Stimulated activated naive B cell treated with anti-CD40 and anti-IgM and Interleukin-4, amounts not matched to agents 10 μg/mL and 1 μg/mL and 100 μg/mL, for 72 hours (primary cell): ENCODE results near the gene BLTP2.
"Not testable (repeated sequence)": the region's sequence is repeated elsewhere in the genome, so short reads cannot be mapped to it uniquely, and the experiment has no call there.

Source experiments
- ATAC-seq, 2 donors: fragments of 150-1000 bp; cut with Tn5 transposase; replicated peaks; 2 replicates each; pipeline ENCODE4 v1.10.0; 2021; ENCODE audit warnings: moderate library complexity in 1 of 2
- DNase-seq: peaks from one replicate; pipeline ENCODE4 v3.0.0; 2021
- H3K27ac Mint-ChIP-seq: one replicate; pipeline ENCODE4 v1.8.0; 2022; ENCODE audit warnings: mild to moderate bottlenecking, mixed read lengths
- H3K27me3 Mint-ChIP-seq, 2 donors: one replicate each; pipeline ENCODE4 v1.8.0; 2022; ENCODE audit warnings: mixed read lengths in 2 of 2
- H3K36me3 Mint-ChIP-seq, 2 donors: one replicate each; pipeline ENCODE4 v1.8.0; 2022; ENCODE audit warnings: mixed read lengths in 2 of 2, mild to moderate bottlenecking in 1 of 2
- H3K4me1 Mint-ChIP-seq, 2 donors: one replicate each; pipeline ENCODE4 v1.8.0; 2022; ENCODE audit warnings: mixed read lengths in 2 of 2, mild to moderate bottlenecking in 1 of 2
- H3K4me3 Mint-ChIP-seq, 2 donors: one replicate each; pipeline ENCODE4 v1.8.0; 2022; ENCODE audit warnings: mild to moderate bottlenecking in 2 of 2, mixed read lengths in 2 of 2, moderate library complexity in 1 of 2
- H3K9me3 Mint-ChIP-seq, 2 donors: one replicate each; pipeline ENCODE4 v1.8.0; 2022; ENCODE audit warnings: mixed read lengths in 2 of 2, mild to moderate bottlenecking in 1 of 2

Gene BLTP2

DNA sequence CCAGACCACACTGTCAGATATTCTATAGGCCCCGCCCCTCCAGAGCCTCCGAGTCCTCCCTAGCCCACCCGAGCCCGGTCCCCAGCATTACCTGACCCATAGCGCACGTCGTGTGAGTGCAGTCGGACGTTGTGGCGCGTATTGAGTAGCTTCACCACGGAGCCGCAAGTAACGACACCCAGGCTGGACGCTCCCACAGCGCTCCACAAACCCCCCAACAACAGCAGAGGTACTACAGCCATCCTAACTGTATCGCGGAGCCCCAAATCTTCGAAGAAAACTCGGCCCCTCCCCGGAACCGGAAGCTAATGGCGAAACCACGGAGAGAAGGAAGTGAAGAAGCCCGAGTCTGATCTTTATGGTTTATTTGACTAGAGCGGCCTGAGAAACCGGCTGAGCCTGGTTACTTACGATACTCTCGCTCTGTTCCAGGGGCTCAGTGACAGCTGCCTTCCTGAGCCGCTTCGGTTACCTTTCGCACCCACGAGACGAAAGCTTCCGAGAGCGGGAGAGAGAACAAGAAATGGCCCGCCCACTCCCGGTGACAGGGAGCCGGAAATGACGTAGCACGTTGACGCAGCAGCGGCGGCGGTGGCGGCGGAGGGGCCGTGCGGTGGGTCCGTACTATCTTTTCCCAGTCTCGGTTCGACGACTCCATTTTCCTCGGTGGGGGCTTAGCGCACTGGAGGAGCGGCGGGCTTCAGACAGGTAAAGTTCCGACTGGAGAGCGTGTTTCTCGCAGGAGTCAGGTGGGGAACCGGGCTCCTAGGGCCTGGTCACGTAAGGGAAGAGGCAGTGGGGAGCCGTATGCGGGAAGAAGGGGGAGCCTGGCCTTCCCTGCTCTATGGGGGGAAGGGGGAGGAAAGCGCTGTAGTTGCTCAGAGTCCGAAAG is 16.9 kb upstream of the BLTP2 start, which contains the start of the genes SDF2 and SUPT6H:
SDF2 (minus strand) TSS at position 272 of the 892 bp plus-strand sequence; CDS start at position 242, 30 bp downstream.
SUPT6H (plus strand) TSS at position 571 of the 892 bp plus-strand sequence. CDS start 11,197 bp downstream, outside the sequence.
- peak within 1 kb of the TSS; percentile 99 for H3K27ac Mint-ChIP-seq
- DNase-seq = peak; percentile 86
- no peaks in the 10 kb centered on the region for H3K9me3 Mint-ChIP-seq
- H3K4me1 Mint-ChIP-seq = peaks cover 32 to 59% of the 10 kb centered on the region in 2 donors
- H3K27me3 Mint-ChIP-seq = no peaks in the 10 kb centered on the region
- H3K4me3 Mint-ChIP-seq = peak within 1 kb of the TSS; percentile 97 to 99
- peaks cover 24 to 49% of the 10 kb centered on the region in 2 donors for H3K36me3 Mint-ChIP-seq
- peak; percentile 91 to 92 for ATAC-seq

DNA sequence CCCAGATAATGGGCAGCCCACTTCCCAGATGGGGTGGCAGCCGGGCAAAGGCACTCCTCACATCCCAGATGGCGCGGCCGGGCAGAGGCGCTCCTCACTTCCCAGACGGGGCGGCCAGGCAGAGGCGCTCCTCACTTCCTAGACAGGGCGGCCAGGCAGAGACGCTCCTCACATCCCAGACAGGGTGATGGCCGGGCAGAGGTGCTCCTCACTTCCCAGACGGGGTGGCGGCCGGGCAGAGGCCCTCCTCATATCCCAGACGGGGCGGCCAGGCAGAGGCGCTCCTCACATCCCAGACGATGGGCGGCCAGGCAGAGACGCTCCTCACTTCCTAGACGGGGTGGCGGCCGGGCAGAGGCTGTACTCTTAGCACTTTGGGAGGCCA is 14.5 kb upstream of the BLTP2 start:
- Mint-ChIP-seq H3K36me3 (peaks cover 27 to 45% of the 10 kb centered on the region in 2 donors), H3K4me1 (peaks cover 26 to 53% of the 10 kb centered on the region in 2 donors), H3K4me3 (peak overlapping the region in 1 of 2 donors; percentile 14)
- H3K9me3 Mint-ChIP-seq, DNase-seq, H3K27me3 Mint-ChIP-seq, H3K27ac Mint-ChIP-seq, ATAC-seq: not testable (repeated sequence)

DNA sequence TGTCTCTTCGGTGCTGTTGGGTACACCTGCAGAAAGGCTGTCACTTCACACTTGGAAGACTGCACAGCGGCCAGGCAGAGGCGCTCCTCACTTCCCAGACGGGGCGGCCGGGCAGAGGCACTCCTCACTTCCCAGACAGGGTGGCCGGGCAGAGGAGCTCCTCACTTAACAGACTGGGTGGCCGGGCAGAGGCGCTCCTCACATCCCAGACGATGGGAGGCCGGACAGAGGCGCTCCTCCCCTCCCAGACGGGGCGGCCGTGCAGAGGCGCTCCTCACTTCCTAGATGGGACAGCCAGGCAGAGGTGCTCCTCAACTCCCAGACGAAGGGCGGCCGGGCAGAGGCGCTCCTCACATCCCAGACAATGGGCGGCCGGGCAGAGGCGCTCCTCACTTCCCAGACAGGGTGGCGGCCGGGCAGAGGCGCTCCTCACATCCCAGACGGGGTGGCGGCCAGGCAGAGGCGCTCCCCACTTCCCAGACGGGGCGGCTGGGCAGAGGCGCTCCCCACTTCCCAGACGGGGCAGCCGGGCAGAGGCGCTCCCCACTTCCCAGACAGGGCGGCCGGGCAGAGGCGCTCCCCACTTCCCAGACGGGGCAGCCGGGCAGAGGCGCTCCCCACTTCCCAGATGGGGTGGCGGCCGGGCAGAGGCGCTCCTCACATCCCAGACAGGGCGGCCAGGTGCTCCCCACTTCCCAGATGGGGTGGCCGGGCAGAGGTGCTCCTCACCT is 14.0 kb upstream of the BLTP2 start:
- not testable (repeated sequence) for H3K9me3 Mint-ChIP-seq, H3K4me3 Mint-ChIP-seq, ATAC-seq, DNase-seq, H3K27me3 Mint-ChIP-seq, H3K27ac Mint-ChIP-seq
- peaks cover 27 to 42% of the 10 kb centered on the region in 2 donors for H3K36me3 Mint-ChIP-seq
- H3K4me1 Mint-ChIP-seq = peaks cover 22 to 47% of the 10 kb centered on the region in 2 donors

DNA sequence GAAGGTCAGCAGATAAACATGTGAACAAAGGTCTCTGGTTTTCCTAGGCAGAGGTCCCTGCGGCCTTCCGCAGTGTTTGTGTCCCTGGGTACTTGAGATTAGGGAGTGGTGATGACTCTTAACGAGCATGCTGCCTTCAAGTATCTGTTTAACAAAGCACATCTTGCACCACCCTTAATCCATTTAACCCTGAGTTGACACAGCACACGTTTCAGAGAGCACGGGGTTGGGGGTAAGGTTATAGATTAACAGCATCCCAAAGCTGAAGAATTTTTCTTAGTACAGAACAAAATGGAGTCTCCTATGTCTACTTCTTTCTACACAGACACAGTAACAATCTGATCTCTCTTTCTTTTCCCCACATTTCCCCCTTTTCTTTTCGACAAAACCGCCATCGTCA is 13.4 kb upstream of the BLTP2 start:
- not testable (repeated sequence) for H3K4me3 Mint-ChIP-seq, ATAC-seq, H3K27me3 Mint-ChIP-seq, DNase-seq, H3K9me3 Mint-ChIP-seq, H3K27ac Mint-ChIP-seq
- Mint-ChIP-seq H3K36me3 (peaks cover 26 to 37% of the 10 kb centered on the region in 2 donors), H3K4me1 (peaks cover 18 to 42% of the 10 kb centered on the region in 2 donors)

DNA sequence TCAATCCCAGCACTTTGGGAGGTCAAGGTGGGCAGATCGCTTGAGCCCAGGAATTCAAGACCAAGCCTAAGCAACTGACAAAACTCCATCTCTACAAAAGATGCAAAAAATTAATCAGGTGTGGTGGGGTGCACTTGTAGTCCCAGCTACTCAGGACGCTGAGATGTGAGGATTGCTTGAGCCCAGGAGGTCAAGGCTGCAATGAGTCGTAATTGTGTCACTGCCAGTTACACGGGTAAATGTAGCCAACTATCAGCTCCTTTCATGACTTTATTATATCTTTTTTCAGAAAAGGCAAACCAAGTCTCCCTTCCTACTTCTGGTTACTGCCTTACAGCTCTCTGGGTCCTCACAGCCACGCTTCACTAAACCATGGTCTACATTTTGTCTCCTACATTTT is 12.8 kb upstream of the BLTP2 start:
- H3K4me3 Mint-ChIP-seq = no peak overlapping the region
- no peaks in the 10 kb centered on the region for H3K27me3 Mint-ChIP-seq
- H3K27ac Mint-ChIP-seq = peak overlapping the region; percentile 33
- no peaks in the 10 kb centered on the region for H3K9me3 Mint-ChIP-seq
- H3K4me1 Mint-ChIP-seq = peaks cover 15 to 42% of the 10 kb centered on the region in 2 donors
- DNase-seq = no peak
- peaks cover 30 to 38% of the 10 kb centered on the region in 2 donors for H3K36me3 Mint-ChIP-seq
- no peak for ATAC-seq

DNA sequence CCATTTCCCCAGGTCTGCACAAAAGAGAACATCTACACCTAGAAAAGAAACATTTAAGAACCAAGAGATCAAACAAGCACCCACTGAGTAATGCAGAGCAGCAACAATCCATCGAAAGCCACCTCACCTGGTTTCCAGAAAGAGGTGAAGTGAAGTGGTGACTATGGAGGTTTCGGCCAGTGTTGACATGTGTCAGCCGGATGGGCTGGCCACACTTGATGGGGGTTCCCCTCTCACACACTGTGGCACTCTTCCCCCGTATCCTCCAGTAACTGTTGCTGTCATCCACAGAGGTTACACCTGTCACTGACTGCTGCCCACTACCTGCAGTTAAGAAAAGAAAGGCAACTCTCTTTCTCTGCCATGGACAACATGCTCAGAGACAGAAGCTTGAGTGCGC is 10.2 kb upstream of the BLTP2 start:
- Mint-ChIP-seq H3K4me1 (peaks cover 11 to 27% of the 10 kb centered on the region in 2 donors), H3K27me3 (no peaks in the 10 kb centered on the region), H3K36me3 (peaks cover 36 to 42% of the 10 kb centered on the region in 2 donors), H3K9me3 (no peaks in the 10 kb centered on the region), H3K27ac (no peak overlapping the region), H3K4me3 (no peak overlapping the region)
- ATAC-seq (no peak), DNase-seq (no peak)

DNA sequence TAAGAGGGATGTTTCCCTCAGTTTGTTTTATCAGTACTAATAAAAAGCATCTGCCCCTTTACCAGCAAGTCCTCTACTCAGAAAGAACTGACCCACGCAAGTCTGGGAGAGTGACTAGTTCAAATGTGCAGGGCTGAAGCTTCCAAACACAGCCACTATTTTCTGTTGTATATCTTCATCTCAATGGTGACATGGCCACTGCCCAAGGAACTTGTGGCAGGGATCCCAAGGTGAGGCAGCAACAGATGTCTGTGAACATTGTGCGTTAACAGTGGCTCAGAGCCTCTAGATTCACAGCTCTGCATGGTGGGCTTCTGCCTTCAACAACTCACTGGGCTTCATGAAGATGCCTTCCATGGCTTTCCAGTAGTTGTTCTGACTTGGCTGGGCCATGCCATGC is 3.7 kb upstream of the BLTP2 start:
- H3K27me3 Mint-ChIP-seq = no peaks in the 10 kb centered on the region
- no peaks in the 10 kb centered on the region for H3K9me3 Mint-ChIP-seq
- H3K4me3 Mint-ChIP-seq = no peak overlapping the region
- H3K36me3 Mint-ChIP-seq = peaks cover 30 to 45% of the 10 kb centered on the region in 2 donors
- DNase-seq (no peak), ATAC-seq (no peak)
- H3K4me1 Mint-ChIP-seq = peaks cover 18 to 39% of the 10 kb centered on the region in 2 donors
- no peak overlapping the region for H3K27ac Mint-ChIP-seq

DNA sequence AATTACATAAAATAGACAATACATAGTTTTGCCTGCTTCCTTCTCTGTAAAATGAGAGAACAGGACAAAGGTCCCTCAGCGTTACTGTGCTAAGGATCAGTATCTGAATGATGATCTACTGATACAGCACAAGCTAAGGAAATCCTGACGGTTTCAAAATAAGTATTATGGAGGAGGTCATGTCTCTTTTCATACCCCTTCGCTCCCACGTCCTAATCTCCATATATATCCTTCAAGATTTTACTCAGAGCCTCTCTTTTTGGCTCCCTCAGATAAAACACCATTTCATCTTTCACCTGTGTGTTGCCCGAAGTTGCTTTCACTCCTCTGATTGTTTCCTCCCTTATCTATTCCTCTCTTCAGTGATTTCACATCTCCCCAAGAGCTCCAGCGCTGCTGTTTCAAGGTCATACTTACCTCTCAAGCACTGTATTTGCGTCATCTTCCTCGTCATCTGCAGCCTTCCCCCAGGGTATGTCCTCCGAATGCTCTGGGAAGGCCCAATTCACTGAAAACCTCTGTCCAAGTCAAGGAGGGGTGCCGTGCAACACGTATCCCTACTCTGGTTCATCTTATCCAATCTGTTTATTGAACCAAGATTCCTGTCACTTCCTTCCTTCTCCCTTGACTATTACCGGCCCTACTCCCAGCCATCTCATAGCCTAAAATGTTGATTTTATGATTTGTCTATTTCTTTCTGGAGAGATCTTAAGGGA is 1.2 kb upstream of the BLTP2 start:
- no peaks in the 10 kb centered on the region for H3K27me3 Mint-ChIP-seq
- H3K36me3 Mint-ChIP-seq = peaks cover 29 to 51% of the 10 kb centered on the region in 2 donors
- DNase-seq (no peak), ATAC-seq (no peak)
- peaks cover 25 to 44% of the 10 kb centered on the region in 2 donors for H3K4me1 Mint-ChIP-seq
- H3K4me3 Mint-ChIP-seq = peak overlapping the region; percentile 92 to 94
- no peaks in the 10 kb centered on the region for H3K9me3 Mint-ChIP-seq
- H3K27ac Mint-ChIP-seq = peak overlapping the region; percentile 95

DNA sequence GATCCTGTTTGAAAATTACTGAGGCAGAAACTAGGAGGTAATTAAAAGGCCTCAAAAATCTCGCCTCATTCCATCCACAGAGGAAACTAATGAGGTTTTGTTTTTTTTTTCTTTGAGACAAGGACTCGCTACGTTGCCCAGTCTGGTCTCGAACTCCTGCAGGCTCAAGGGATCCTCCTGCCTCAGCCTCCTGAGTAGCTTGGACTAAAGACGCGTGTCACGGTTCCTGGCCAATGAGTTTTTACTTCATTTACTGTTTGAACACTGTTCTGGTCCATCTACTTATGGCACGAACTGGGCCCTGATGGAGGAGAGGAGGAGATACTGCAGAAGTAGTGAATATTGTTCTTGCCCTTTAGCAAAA is 600 bp upstream of the BLTP2 start:
- Mint-ChIP-seq H3K36me3 (peaks cover 30 to 47% of the 10 kb centered on the region in 2 donors), H3K9me3 (no peaks in the 10 kb centered on the region), H3K27ac (peak overlapping the region; percentile 95), H3K27me3 (no peaks in the 10 kb centered on the region), H3K4me3 (peak overlapping the region; percentile 92 to 94), H3K4me1 (peaks cover 25 to 44% of the 10 kb centered on the region in 2 donors)
- ATAC-seq = peak; percentile 2 to 3
- no peak for DNase-seq

DNA sequence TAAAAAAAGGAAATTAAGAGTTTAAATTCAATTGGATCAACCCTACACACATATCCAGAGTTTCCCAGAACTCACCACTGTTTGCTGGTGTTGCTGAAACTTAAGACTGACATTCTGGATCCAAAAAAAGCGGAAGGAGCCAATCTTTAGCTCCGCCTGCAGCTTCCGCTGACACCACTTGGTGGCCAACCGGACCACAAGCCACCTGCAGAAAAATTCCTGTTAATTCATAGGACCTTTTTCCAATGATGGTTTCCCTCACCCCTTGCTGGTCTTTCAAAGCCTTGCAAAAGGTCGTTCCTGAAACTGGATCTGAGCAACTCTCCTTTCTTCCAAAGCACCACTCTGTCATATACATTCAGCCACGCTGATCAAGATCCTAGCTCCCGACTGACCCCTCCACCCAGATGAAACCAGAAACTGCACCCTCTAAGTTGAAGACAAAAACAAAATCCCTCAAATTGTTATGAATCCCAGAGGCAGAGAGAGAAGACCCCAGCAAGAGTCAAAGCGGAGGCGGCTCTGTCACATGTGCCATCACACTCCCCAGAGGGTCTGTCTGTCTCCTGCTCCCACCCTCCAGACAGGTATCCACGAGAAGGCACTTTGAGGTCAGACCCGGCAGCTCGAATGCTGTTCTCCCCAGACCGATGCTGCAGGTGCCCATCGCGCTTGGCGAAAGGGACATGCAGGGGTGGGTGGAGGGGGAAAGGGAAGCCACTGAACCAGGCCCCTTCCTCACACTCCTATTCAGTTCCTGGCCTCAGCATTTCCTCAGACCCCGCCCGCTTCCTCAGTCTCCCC is 773 bp downstream of the BLTP2 start:
- H3K9me3 Mint-ChIP-seq = no peaks in the 10 kb centered on the region
- peak overlapping the region; percentile 95 for H3K27ac Mint-ChIP-seq
- ATAC-seq (peak; percentile 21 to 22), DNase-seq (peak; percentile 48)
- peaks cover 28 to 44% of the 10 kb centered on the region in 2 donors for H3K4me1 Mint-ChIP-seq
- H3K36me3 Mint-ChIP-seq = peaks cover 38 to 54% of the 10 kb centered on the region in 2 donors
- no peaks in the 10 kb centered on the region for H3K27me3 Mint-ChIP-seq
- H3K4me3 Mint-ChIP-seq = peak overlapping the region; percentile 92 to 94

DNA sequence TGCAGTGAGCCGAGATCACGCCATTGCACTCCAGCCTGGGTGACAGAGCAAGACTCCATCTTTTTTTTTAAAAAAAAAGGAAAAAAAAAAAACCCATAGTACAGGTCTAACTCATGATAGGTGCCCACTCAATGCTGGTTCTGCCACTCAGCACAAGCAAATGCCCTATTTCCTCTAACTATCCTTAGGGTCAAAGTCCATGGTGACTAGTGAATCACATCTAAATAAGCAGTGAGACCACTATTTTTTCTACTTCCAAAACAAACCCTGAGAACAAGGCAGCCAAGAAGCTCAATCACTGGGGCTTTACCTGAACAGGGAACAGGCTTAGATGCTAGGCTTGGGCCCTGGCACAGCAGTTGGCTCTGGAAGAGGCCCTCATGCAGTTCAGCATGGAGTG is 3.4 kb downstream of the BLTP2 start:
- H3K27ac Mint-ChIP-seq = peak overlapping the region; percentile 67
- H3K9me3 Mint-ChIP-seq = no peaks in the 10 kb centered on the region
- H3K27me3 Mint-ChIP-seq = no peaks in the 10 kb centered on the region
- H3K4me1 Mint-ChIP-seq = peaks cover 30 to 33% of the 10 kb centered on the region in 2 donors
- no peak for ATAC-seq
- H3K4me3 Mint-ChIP-seq = no peak overlapping the region
- H3K36me3 Mint-ChIP-seq = peaks cover 46 to 61% of the 10 kb centered on the region in 2 donors
- DNase-seq = no peak

DNA sequence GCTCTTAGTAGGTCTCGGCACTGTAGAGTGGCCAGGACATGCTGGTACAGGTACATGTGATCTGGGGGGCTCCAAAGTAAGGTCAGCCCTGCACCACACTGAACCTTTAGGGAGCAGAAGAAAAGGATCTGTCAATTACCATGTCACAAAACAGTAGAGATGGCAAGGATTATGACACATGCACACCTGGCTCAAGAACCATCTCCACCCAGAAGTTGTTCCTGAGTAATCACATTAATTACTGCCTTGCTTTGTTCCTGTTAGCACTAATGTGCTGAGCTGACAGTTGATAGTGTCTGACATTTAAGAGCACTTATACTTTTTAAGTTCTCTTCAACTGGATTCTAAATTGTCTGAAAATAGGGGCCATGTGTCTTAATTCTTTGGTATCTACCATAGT is 9.5 kb downstream of the BLTP2 start:
- H3K9me3 Mint-ChIP-seq = no peaks in the 10 kb centered on the region
- no peak for DNase-seq
- no peak overlapping the region for H3K4me3 Mint-ChIP-seq
- H3K36me3 Mint-ChIP-seq = peaks cover 63 to 80% of the 10 kb centered on the region in 2 donors
- ATAC-seq = no peak
- H3K27me3 Mint-ChIP-seq = no peaks in the 10 kb centered on the region
- H3K4me1 Mint-ChIP-seq = peaks cover 26 to 27% of the 10 kb centered on the region in 2 donors
- H3K27ac Mint-ChIP-seq = no peak overlapping the region

DNA sequence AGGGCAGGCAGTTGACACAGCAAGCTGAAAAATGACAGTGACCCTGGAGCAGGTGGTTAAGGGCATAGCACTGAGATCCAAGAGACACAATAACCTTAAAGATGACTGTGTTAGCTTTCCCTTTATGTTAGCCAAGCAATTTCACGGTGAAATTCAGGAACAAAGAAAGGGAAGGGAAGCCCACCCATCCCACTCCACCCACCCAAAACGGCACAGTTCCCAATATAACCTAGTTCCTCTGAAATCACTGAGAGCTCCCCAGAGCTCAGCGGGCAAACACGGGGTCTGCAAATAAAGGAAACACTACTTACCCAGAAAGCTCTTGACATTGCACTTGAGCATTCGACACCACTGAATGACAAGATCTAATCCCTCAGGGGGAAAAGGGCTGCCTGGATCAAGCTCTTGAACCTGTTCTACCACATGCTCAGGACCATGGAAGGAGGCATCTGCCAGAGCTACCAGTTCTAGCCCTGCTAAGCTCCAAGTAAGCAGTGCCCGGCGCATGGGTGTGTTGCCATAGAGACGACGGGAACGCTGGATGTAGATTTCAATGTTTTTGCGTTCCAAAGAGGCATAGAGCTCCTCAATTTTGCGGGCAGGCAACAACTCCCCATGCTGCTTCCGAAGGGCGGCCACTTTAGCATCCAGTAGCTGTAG is 10.6 kb downstream of the BLTP2 start:
- H3K27me3 Mint-ChIP-seq = no peaks in the 10 kb centered on the region
- no peaks in the 10 kb centered on the region for H3K9me3 Mint-ChIP-seq
- H3K4me3 Mint-ChIP-seq = peak overlapping the region in 1 of 2 donors; percentile 17
- ATAC-seq = no peak
- peaks cover 24 to 27% of the 10 kb centered on the region in 2 donors for H3K4me1 Mint-ChIP-seq
- peaks cover 55 to 76% of the 10 kb centered on the region in 2 donors for H3K36me3 Mint-ChIP-seq
- no peak for DNase-seq
- no peak overlapping the region for H3K27ac Mint-ChIP-seq
